OCI-LY7 (cell line): ENCODE data around the gene AFF2. TPM values are rescaled to one million over a fixed set of nuclear protein-coding genes. Genes with fewer than 3 reads are reported as not detected.

Experiments used
- BruUV-seq: library from RNA; stranded (reverse); fragments of 400-500 nt; replicated peaks from 2 replicates; lab custom pipeline; 2021; lab: Mats Ljungman, UMichigan
- CTCF ChIA-PET: fragments of 300-600 bp; sonication (Branson Sonifier 250); formaldehyde crosslinking; loops from one replicate; lab custom pipeline; 2022; ENCODE audit warnings: antibody characterized with exemption; ENCODE audit not compliant: unreplicated experiment; lab: Charles Lee
- POLR2A ChIA-PET: fragments of 300-600 bp; sonication (Branson Sonifier 250); formaldehyde crosslinking; loops from one replicate; lab custom pipeline; 2022; ENCODE audit warnings: antibody characterized with exemption; lab: Charles Lee
- DNase-seq: peaks from one replicate; pipeline ENCODE4 v3.0.0-alpha.2; 2015; ENCODE audit warnings: low spot score
- H2AFZ ChIP-seq: fragments of 200-600 bp; sonication (generic), shearing (Covaris generic); 2 replicates; pipeline ENCODE4 v1.6.1; 2014; ENCODE audit warnings: mild to moderate bottlenecking, antibody characterized with exemption, low read length, moderate library complexity
- H3K27ac ChIP-seq: fragments of 200-600 bp; sonication (generic); 2 replicates; pipeline ENCODE4 v1.5.1; 2014; ENCODE audit warnings: mixed run types, low read depth, mild to moderate bottlenecking, moderate library complexity, low read length, inconsistent platforms; ENCODE audit not compliant: poor library complexity, severe bottlenecking
- H3K36me3 ChIP-seq: fragments of 200-600 bp; sonication (generic); 2 replicates; pipeline ENCODE4 v1.6.1; 2014; ENCODE audit warnings: mild to moderate bottlenecking, antibody characterized with exemption, low read length, moderate library complexity, mixed read lengths; ENCODE audit not compliant: insufficient read depth
- H3K4me1 ChIP-seq: fragments of 200-600 bp; sonication (generic); 2 replicates; pipeline ENCODE4 v1.5.1; 2014; ENCODE audit warnings: mild to moderate bottlenecking, low read length; ENCODE audit not compliant: insufficient read depth, poor library complexity, severe bottlenecking
- H3K4me2 ChIP-seq: fragments of 200-600 bp; sonication (generic); 2 replicates; pipeline ENCODE4 v1.6.1; 2014; ENCODE audit warnings: mild to moderate bottlenecking, low read length
- H3K4me3 ChIP-seq: fragments of 200-600 bp; sonication (generic); 2 replicates; pipeline ENCODE4 v1.5.1; 2014; ENCODE audit warnings: mild to moderate bottlenecking, low read depth, low read length; ENCODE audit not compliant: poor library complexity, severe bottlenecking
- H3K79me2 ChIP-seq: fragments of 200-600 bp; sonication (generic); 2 replicates; pipeline ENCODE4 v1.6.1; 2016; ENCODE audit warnings: low read depth, mild to moderate bottlenecking, low read length, moderate library complexity, mixed read lengths; ENCODE audit not compliant: insufficient read depth
- H3K9me2 ChIP-seq: fragments of 200-600 bp; sonication (generic); 2 replicates; pipeline ENCODE4 v1.6.1; 2016; ENCODE audit warnings: mild to moderate bottlenecking, low read length, mixed read lengths; ENCODE audit not compliant: insufficient read depth
- H3K9me3 ChIP-seq: fragments of 200-600 bp; sonication (generic); 2 replicates; pipeline ENCODE4 v1.6.1; 2014; ENCODE audit warnings: mild to moderate bottlenecking, mixed run types, low read length, mixed read lengths
- H4K20me1 ChIP-seq: fragments of 200-600 bp; sonication (generic); 2 replicates; pipeline ENCODE4 v1.6.1; 2014; ENCODE audit warnings: mild to moderate bottlenecking, antibody characterized with exemption, low read length, moderate library complexity, mixed read lengths; ENCODE audit not compliant: insufficient read depth
- EZH2phosphoT487 ChIP-seq: fragments of 200-600 bp; sonication (generic); IDR thresholded peaks from 2 replicates; pipeline ENCODE4 v1.6.1; 2018; ENCODE audit warnings: low read depth, borderline replicate concordance, mild to moderate bottlenecking, mixed run types, antibody characterized with exemption, low read length, moderate library complexity, mixed read lengths
- intact Hi-C: fragments of 100-400 bp; cut with micrococcal nuclease; formaldehyde crosslinking; loops from one replicate; pipeline ENCODE4 v1.10.0; 2022; ENCODE audit not compliant: unreplicated experiment
- total RNA-seq, 2 experiments: library from RNA; depleted of rRNA in 1 of 2; stranded (reverse); fragments of >200 nt in 1 of 2; shearing (Covaris generic) in 1 of 2; gene quantifications; 2 replicates each; pipeline ENCODE4 v1.2.3, GENCODE V29; 2014 to 2022
- TF ChIP-seq, protein P1 (sequence below): fragments of 200-600 bp; sonication (generic); conservative IDR thresholded peaks from 2 replicates; pipeline ENCODE4 v1.5.1; 2014; ENCODE audit warnings: mild to moderate bottlenecking, antibody characterized with exemption, low read length, moderate library complexity, mixed read lengths

AFF2 gene
- total RNA-seq, 2 experiments from 2014 or later = 102 to 106 TPM

GRCh38 chrX:148940411-148940996 lies 440.1 kb downstream of the AFF2 start:
- DNase-seq = no peak
- Histone ChIP-seq H3K9me2 (no peaks in the 10 kb centered on the region), H3K4me1 (no peaks in the 10 kb centered on the region), H3K27ac (no peak overlapping the region), H3K36me3 (no peaks in the 10 kb centered on the region), H2AFZ (no peak overlapping the region), H4K20me1 (no peaks in the 10 kb centered on the region), H3K9me3 (no peaks in the 10 kb centered on the region), H3K4me2 (no peak overlapping the region), H3K4me3 (no peak overlapping the region), H3K79me2 (no peaks in the 10 kb centered on the region)
- no peak for TF ChIP-seq EZH2phosphoT487
- TF ChIP-seq, protein P1, sequence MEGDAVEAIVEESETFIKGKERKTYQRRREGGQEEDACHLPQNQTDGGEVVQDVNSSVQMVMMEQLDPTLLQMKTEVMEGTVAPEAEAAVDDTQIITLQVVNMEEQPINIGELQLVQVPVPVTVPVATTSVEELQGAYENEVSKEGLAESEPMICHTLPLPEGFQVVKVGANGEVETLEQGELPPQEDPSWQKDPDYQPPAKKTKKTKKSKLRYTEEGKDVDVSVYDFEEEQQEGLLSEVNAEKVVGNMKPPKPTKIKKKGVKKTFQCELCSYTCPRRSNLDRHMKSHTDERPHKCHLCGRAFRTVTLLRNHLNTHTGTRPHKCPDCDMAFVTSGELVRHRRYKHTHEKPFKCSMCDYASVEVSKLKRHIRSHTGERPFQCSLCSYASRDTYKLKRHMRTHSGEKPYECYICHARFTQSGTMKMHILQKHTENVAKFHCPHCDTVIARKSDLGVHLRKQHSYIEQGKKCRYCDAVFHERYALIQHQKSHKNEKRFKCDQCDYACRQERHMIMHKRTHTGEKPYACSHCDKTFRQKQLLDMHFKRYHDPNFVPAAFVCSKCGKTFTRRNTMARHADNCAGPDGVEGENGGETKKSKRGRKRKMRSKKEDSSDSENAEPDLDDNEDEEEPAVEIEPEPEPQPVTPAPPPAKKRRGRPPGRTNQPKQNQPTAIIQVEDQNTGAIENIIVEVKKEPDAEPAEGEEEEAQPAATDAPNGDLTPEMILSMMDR = no peak
- CTCF ChIA-PET = no interaction called here
- no TSS peak for BruUV-seq
- POLR2A ChIA-PET = interaction anchor here (0.9 kb wide), 1 partner anchor 9 kb away, joined by 3 read pairs; no protein-coding TSS in a partner anchor
- intact Hi-C loops = no loop called here

- no peak for DNase-seq
- no peak overlapping the region for H2AFZ ChIP-seq
- no peaks in the 10 kb centered on the region for H4K20me1 ChIP-seq
- no peak overlapping the region for H3K27ac ChIP-seq
- no TSS peak for BruUV-seq
- no peaks in the 10 kb centered on the region for H3K36me3 ChIP-seq
- no peak overlapping the region for H3K4me2 ChIP-seq
- no peaks in the 10 kb centered on the region for H3K79me2 ChIP-seq
- ChIA-PET CTCF (no interaction called here), POLR2A (no interaction called here)
- TF ChIP-seq, protein P1 = no peak
- no peak overlapping the region for H3K4me3 ChIP-seq
- H3K4me1 ChIP-seq = no peaks in the 10 kb centered on the region
- no peaks in the 10 kb centered on the region for H3K9me3 ChIP-seq
- intact Hi-C loops = no loop called here
- H3K9me2 ChIP-seq = no peaks in the 10 kb centered on the region
Observed at GRCh38 chrX:148942754-148943153, 442.3 kb downstream of the AFF2 start.

DNA sequence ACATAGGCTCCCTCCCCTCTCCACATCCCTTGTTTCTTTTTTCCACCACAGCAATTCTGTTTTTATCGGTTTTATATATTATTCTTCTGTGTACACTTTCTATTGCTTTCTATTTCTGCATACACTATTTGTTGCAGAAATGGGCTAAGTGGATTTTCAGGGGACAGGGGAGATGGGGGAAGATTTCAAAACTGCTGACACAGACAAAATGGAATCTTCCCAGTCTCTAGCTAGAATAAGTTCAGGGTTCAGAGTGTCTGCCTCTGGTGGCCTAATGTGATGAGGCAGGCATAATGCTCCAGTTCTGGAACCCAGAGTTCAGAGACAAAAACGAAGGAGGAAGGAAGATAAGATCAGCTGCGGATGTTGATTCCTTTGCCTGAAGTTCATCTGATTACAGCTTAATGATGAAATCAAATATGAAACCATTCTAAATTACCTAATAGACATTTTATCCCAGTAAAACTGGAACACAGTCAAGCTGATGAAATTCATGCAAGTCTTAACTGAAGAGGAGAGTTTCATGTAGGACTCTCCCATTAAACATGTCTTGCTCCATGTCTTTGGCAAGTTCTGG lies 447.1 kb downstream of the AFF2 start:
- TF ChIP-seq, protein P1 = no peak
- no peak for TF ChIP-seq EZH2phosphoT487
- Histone ChIP-seq H3K27ac (no peak overlapping the region), H2AFZ (no peak overlapping the region), H3K4me1 (no peaks in the 10 kb centered on the region), H3K9me2 (no peaks in the 10 kb centered on the region), H3K4me2 (no peak overlapping the region), H4K20me1 (no peaks in the 10 kb centered on the region), H3K9me3 (no peaks in the 10 kb centered on the region), H3K36me3 (no peaks in the 10 kb centered on the region), H3K4me3 (no peak overlapping the region), H3K79me2 (no peaks in the 10 kb centered on the region)
- POLR2A ChIA-PET = interaction anchor here (0.8 kb wide), 1 partner anchor 34 kb away, joined by 3 read pairs; no protein-coding TSS in a partner anchor
- no TSS peak for BruUV-seq
- DNase-seq = no peak
- intact Hi-C loops = no loop called here
- CTCF ChIA-PET = no interaction called here
